Bronchial epithelial cell (primary cell): ENCODE results near the gene GFY. TPM values are rescaled to one million over a fixed set of nuclear protein-coding genes. Genes with fewer than 3 reads are reported as not detected.

Experiments used
- DNase-seq: peaks from one replicate; pipeline ENCODE4 v3.0.0-alpha.2; 2010; ENCODE audit warnings: low read depth
- FAIRE-seq: peaks from 2 replicates; lab custom pipeline; 2011; peaks lifted over from hg19 to GRCh38; lab: Jason Lieb, UNC
- H3K27me3 ChIP-seq: 2 replicates; pipeline ENCODE4 v1.5.1; 2011; ENCODE audit warnings: low read length; ENCODE audit not compliant: control insufficient read depth, insufficient read depth
- H3K36me3 ChIP-seq: 2 replicates; pipeline ENCODE4 v1.5.1; 2011; ENCODE audit warnings: low read length; ENCODE audit not compliant: control insufficient read depth, insufficient read depth
- H3K4me3 ChIP-seq: 2 replicates; pipeline ENCODE4 v1.5.1; 2011; ENCODE audit warnings: mild to moderate bottlenecking, low read depth, low read length, control low read depth
- total RNA-seq: library from RNA; depleted of rRNA; stranded (reverse); fragments of >200 nt; gene quantifications from 2 replicates; pipeline ENCODE4 v1.2.1, GENCODE V29; 2014
- TF ChIP-seq, protein P1 (sequence below): IDR thresholded peaks from 2 replicates; pipeline ENCODE4 v1.5.1; 2011; ENCODE audit warnings: mild to moderate bottlenecking, moderate library complexity, low read length, control low read depth, inconsistent platforms; ENCODE audit not compliant: insufficient read depth, severe bottlenecking

The GFY gene
- total RNA-seq, 1 donor from 2014 or later: not detected

DNA sequence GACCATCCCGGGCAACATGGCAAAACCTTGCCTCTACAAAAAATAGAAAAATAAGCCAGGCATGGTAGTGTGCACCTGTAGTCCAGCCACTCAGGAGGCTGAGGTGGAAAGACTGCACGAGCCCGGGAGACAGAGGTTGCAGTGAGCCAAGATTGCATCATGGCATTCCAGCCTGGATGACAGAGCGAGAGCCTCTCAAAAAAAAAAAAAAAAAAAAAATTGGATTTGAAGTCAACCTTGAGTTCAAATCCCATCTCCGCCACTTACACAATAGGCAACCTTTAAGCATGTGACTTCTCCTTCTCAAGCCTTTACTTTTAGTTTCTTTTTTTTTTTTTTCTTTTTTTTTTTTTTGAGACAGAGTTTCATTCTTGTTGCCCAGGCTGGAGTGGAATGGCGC is 25.2 kb upstream of the GFY start:
- no peaks in the 10 kb centered on the region for H3K27me3 ChIP-seq
- DNase-seq (peak; percentile 34), FAIRE-seq (no peak)
- no peak overlapping the region for H3K4me3 ChIP-seq
- TF ChIP-seq, protein P1, sequence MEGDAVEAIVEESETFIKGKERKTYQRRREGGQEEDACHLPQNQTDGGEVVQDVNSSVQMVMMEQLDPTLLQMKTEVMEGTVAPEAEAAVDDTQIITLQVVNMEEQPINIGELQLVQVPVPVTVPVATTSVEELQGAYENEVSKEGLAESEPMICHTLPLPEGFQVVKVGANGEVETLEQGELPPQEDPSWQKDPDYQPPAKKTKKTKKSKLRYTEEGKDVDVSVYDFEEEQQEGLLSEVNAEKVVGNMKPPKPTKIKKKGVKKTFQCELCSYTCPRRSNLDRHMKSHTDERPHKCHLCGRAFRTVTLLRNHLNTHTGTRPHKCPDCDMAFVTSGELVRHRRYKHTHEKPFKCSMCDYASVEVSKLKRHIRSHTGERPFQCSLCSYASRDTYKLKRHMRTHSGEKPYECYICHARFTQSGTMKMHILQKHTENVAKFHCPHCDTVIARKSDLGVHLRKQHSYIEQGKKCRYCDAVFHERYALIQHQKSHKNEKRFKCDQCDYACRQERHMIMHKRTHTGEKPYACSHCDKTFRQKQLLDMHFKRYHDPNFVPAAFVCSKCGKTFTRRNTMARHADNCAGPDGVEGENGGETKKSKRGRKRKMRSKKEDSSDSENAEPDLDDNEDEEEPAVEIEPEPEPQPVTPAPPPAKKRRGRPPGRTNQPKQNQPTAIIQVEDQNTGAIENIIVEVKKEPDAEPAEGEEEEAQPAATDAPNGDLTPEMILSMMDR: no peak
- H3K36me3 ChIP-seq: no peaks in the 10 kb centered on the region

DNA sequence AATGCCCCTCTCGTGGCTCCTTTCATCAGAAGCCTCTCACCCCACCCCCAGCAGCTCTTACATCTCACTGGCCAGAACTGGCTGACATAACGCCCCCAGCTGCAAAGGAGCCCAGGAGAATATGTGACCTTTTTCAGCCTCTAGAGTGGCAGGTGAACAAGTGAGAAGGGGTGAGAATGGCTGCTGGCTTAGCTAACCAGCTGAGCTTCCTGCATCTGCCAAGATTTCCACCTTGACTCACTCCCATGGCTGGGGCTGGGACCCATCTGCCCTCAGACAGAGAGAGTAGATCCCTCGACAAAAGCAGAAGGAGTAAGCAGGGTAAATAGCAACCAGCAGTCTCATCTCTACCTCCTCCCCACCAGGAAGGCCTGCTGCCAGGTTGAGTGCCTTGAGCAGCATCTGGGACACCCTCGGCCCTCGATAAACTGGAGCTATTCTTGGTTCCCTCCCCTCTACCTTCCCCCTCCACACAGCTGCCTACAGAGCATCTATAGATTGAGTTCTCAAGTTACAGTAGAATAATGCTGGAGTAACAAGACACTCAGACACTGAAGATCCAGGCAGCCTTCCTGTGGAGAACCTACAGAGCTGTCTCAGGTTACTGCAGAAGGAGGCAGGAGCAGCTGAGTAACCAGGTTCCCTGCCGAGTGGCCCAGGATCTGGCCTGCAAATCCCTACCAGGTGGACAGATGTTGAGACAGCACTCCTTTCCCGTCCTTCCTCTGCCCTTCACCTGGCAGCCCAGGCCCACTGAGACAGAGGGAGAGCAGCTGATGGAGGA is 21.6 kb upstream of the GFY start:
- TF ChIP-seq, protein P1: no peak
- H3K27me3 ChIP-seq: no peaks in the 10 kb centered on the region
- FAIRE-seq (peak; percentile 97), DNase-seq (no peak)
- no peak overlapping the region for H3K4me3 ChIP-seq
- no peaks in the 10 kb centered on the region for H3K36me3 ChIP-seq

DNA sequence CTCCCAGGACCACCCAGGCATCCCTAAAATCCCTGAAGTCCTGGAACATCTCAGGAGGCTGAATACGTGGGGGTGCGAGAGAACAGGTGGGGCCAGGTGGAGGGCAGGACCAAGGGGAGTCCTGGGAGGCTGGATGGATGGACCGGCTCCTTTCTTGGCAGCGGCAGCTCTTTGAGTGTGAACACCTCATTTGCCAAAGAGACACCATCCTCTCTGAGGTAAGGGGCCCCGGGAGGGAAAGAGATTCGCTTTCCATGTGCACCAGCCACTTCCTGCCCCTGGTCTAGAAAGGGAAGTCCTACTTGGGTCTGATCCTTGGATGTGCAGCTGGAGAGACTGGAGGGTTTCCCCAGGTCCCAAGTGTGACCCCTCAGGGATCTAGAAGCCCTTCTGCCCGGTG is 18.1 kb upstream of the GFY start:
- TF ChIP-seq, protein P1: no peak
- no peaks in the 10 kb centered on the region for H3K36me3 ChIP-seq
- no peak overlapping the region for H3K4me3 ChIP-seq
- FAIRE-seq (no peak), DNase-seq (no peak)
- no peaks in the 10 kb centered on the region for H3K27me3 ChIP-seq

DNA sequence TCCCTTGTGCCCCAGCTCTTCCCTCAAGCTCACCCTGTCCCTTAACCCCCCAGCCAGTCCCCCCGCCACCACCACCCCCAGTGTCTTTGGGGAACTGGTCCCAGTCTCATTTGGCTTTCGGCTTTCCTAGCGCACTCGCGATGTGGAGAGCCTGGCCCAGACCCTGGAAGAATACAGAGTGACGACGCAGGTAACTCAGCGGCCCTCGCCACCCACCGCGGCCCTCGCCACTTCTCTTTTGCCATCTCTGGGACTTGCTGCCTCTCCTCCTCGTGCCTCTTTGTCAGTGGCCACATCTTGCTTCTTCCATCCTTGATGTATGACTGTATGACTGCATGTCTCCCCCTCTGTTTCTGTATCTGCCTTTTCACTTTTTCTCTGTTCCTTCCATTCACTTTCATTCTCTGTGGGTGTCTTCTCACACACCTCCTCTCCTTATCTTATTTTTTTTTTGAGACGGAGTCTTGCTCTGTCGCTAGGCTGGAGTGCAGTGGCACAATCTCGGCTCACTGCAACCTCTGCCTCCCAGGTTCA is 17.6 kb upstream of the GFY start:
- FAIRE-seq (no peak), DNase-seq (no peak)
- no peaks in the 10 kb centered on the region for H3K36me3 ChIP-seq
- no peak overlapping the region for H3K4me3 ChIP-seq
- TF ChIP-seq, protein P1: no peak
- no peaks in the 10 kb centered on the region for H3K27me3 ChIP-seq

DNA sequence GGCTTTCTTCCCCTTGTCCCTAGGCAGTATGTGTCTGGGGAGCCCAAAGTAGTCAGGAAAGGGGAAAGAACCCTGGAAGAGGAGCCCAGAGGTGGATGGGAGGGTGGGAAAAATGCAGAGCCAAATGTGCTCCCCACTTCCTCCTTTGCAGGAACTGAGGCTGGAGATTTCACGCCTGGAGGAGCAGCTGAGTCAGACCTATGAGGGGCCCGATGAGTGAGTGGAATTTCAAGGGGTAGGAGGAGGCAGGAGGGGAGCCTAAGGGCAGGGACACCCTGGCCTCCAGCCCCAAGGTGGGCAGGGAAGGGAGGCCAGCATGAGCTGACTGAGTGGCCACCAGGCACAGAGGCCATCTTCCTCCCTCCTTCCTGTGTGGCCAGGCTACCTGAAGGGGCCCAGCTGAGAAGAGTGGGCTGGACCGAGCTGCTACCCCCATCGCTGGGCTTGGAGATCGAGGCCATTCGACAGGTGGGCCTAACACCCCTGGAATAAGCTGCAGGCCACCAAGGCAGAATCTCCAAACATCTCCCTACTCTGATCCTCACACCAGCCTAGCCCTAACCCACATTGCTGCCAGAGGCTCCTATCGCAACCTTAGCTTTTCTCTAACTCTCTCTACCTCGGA is 16.3 kb upstream of the GFY start:
- no peak for FAIRE-seq
- H3K27me3 ChIP-seq: no peaks in the 10 kb centered on the region
- H3K4me3 ChIP-seq: no peak overlapping the region
- H3K36me3 ChIP-seq: no peaks in the 10 kb centered on the region
- TF ChIP-seq, protein P1: no peak
- peak; percentile 35 for DNase-seq
